Stimulated activated CD4-positive, alpha-beta T cell treated with anti-CD3 and anti-CD28 coated beads, Interleukin-12 subunit alpha, Interleukin-12 subunit beta, amount 100 ng/mL, for 24 hours (primary cell): ENCODE results near the gene LGALS9.
"Not testable (repeated sequence)": the region's sequence is repeated elsewhere in the genome, so short reads cannot be mapped to it uniquely, and the experiment has no call there.

Experiments
- DNase-seq, 2 experiments: peaks; one replicate each; pipeline ENCODE4 v3.0.0-alpha.2; 2020; ENCODE audit warnings: low read depth in 2 of 2

Gene LGALS9

DNA sequence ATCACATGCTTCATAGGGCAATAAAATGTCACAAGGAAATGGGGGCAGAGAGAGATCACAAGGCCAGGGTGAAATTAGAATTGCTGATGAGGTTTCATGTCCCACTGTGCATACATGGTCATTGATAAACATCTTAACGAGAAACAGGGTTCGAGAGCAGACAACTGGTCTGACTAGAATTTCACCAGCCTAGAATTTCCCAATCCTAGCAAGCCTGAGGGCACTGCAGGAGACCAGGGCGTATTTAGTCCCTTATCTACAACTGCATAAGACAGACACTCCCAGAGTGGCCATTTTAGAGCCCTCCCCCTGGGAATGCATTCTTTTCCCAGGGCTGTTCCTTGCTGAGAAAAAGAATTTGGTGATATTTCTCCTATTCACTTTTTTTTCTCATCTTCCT is 55.3 kb downstream of the LGALS9 start:
- not testable (repeated sequence) for DNase-seq

GRCh38 chr17:27690882-27691281 is 59.9 kb downstream of the LGALS9 start:
- no peak for DNase-seq

- not testable (repeated sequence) for DNase-seq
Measured at GRCh38 chr17:27695254-27695814, 64.3 kb downstream of the LGALS9 start.
